GM23248 (cell line): ENCODE data around the gene IL21R.

ENCODE experiments used
- EZH2 ChIP-seq: fragments of 200-600 bp; sonication (generic); IDR thresholded peaks from 2 replicates; pipeline ENCODE4 v1.6.1; 2018; ENCODE audit warnings: antibody characterized with exemption, mild to moderate bottlenecking; ENCODE audit not compliant: insufficient read depth, poor library complexity, severe bottlenecking
- EZH2phosphoT487 ChIP-seq: fragments of 200-600 bp; sonication (generic); IDR thresholded peaks from 2 replicates; pipeline ENCODE4 v1.6.1; 2018; ENCODE audit warnings: antibody characterized with exemption, moderate library complexity, mild to moderate bottlenecking, low read depth; ENCODE audit not compliant: insufficient read depth

DNA sequence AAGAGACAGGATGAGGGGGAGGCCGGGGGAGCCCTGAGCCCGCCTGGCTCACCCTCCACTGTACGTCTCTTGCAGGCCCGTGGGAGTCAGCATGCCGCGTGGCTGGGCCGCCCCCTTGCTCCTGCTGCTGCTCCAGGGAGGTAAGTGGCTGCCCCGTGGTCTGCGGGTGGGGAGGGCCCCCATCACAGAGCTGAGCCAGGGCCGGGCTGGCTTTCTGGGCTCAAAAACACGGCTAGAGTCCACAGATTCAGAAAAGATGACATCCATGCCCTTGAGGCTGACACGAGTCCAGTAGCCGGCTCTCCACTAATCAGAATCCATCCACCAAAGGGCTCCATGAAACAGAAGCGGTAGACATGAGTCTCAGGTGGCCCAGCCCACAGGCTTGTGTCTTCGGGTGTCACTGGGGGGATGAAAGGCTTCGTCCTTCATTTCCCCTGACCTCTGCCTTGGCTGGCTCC lies 28.0 kb downstream of the IL21R start:
- TF ChIP-seq EZH2phosphoT487 (no peak), EZH2 (no peak)
